Astrocyte of the cerebellum (primary cell): Measurements from ENCODE around the gene LRCH1.

ENCODE experiments used
- DNase-seq: peaks from one replicate; pipeline ENCODE4 v3.0.0-alpha.2; 2011; ENCODE audit warnings: low read depth
- H3K4me3 ChIP-seq: 2 replicates; pipeline ENCODE4 v1.5.1; 2011; ENCODE audit warnings: mild to moderate bottlenecking, low read depth, low read length, moderate library complexity
- in situ Hi-C: cut with HindIII; loops from 2 replicates; pipeline ENCODE4 v1.10.0; 2017; ENCODE audit warnings: low sequenced_read_pairs
- TF ChIP-seq, protein P1 (sequence below): IDR thresholded peaks from 2 replicates; pipeline ENCODE4 v1.5.1; 2012; ENCODE audit warnings: low read length, low read depth, moderate library complexity, mild to moderate bottlenecking; ENCODE audit errors: missing control alignments

Gene LRCH1

DNA sequence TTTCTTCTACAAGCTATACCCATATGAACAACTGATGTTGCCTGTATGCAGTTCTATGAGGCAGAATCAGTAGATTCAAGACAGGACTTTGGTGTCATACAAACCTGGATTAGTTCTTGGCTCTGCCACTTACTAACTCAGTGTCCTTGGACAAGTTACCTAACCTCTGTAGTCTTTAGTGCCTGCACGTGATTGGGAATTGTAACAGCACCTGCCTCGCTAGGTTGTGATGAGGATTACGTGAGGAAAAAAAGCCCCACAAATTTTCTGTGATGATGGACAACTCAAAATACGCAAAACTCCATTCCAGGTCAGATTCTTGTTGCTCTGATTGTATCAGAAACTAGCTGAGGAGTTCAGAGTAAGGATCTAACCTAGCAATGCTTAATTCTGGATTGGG lies 89.3 kb downstream of the LRCH1 start:
- no peak for DNase-seq
- H3K4me3 ChIP-seq: no peak overlapping the region
- TF ChIP-seq, protein P1, sequence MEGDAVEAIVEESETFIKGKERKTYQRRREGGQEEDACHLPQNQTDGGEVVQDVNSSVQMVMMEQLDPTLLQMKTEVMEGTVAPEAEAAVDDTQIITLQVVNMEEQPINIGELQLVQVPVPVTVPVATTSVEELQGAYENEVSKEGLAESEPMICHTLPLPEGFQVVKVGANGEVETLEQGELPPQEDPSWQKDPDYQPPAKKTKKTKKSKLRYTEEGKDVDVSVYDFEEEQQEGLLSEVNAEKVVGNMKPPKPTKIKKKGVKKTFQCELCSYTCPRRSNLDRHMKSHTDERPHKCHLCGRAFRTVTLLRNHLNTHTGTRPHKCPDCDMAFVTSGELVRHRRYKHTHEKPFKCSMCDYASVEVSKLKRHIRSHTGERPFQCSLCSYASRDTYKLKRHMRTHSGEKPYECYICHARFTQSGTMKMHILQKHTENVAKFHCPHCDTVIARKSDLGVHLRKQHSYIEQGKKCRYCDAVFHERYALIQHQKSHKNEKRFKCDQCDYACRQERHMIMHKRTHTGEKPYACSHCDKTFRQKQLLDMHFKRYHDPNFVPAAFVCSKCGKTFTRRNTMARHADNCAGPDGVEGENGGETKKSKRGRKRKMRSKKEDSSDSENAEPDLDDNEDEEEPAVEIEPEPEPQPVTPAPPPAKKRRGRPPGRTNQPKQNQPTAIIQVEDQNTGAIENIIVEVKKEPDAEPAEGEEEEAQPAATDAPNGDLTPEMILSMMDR: no peak
- in situ Hi-C loops: no loop called here

DNA sequence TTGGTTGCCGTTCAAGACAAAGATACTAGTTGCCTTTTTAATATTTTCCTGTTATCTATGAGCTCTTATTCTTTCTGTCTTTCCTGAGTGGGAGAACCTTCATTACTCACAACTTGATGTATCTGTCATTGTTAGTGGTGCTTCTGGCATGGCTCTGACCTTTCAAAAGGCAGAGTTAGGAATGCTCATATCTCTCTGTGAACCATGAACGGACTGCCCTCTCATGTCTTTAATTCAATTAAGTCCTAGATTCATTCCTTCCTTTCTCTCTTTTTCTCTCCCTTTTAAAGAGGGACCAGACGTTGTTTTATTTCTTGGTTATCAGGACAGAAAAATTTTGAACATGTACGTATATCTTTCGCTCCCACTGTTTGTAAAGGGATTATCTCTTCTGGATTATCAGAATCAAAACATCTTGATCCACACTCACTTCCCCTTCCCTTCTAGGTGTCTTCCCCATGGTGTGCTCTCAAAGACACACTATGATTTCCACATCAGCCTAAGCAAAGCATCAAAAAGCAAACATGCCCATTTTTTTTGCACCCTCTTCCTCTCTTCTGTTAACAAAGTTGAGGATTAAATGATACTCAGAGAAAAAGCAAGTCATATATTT lies 90.3 kb downstream of the LRCH1 start:
- TF ChIP-seq, protein P1: no peak
- in situ Hi-C loops: no loop called here
- DNase-seq: no peak
- H3K4me3 ChIP-seq: no peak overlapping the region

DNA sequence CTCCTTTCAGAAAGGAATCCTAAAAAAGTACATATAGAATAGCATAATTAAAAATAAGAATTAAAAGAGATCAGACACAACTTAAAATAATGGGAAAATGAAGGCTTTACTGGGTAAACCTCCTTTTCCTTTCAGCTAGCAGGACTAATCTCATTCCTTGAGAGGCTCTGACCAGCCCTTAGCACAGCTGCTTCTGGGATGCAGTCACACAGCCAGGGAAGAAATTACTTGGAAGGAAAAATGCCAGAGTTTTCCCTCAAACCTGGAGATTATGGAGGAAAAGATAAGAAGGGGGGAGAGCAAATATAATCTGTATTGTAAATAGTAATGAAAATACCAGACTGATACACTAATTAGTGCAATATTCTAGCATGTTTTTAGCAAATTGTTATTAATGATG lies 91.8 kb downstream of the LRCH1 start:
- H3K4me3 ChIP-seq: no peak overlapping the region
- in situ Hi-C loops: no loop called here
- no peak for DNase-seq
- TF ChIP-seq, protein P1: no peak

DNA sequence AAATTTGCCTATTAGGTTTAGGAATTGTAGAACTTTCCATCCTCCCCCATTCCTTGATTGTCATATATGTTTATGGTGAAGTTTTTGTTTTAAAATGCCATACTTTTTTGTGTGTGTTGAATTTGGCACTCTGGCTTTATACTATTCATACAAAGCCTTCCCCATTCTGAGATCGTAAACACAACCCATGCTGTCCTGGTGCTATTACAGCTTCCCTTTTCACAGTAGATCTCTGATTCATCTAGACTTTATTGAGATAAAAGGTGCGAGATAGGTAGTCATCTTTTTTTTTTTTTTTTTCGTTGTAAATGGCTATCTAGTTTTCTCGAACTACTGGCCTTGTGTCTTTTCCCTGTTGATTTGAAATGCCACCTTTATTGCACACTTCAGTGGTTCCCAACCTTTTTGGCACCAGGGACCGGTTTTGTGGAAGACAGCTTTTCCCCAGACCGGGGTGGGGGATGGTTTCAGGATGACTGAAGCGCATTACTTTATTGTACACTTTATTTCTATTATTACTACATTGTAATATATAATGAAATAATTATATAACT lies 94.6 kb downstream of the LRCH1 start:
- no peak for DNase-seq
- in situ Hi-C loops: no loop called here
- TF ChIP-seq, protein P1: no peak
- H3K4me3 ChIP-seq: no peak overlapping the region

DNA sequence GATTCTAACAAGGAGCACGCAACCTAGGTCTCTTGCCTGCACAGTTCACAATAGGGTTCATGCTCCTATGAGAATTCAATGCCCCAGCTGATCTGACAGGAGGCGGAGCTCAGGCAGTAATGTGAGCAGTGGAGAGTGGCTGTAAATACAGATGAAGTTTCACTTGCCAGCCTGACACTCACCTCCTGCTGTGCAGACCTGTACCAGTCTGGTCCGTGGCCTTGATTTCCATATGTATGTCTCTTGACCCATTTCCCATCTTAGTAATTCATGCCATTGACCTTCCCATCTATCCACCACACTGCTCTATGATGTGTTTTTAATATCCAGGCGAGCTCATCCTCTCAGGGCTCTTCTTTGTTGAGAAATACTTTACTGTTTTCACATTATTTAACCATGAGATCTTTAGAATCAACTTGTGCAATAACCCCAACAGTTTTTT lies 95.2 kb downstream of the LRCH1 start:
- in situ Hi-C loops: no loop called here
- no peak for DNase-seq
- TF ChIP-seq, protein P1: no peak

DNA sequence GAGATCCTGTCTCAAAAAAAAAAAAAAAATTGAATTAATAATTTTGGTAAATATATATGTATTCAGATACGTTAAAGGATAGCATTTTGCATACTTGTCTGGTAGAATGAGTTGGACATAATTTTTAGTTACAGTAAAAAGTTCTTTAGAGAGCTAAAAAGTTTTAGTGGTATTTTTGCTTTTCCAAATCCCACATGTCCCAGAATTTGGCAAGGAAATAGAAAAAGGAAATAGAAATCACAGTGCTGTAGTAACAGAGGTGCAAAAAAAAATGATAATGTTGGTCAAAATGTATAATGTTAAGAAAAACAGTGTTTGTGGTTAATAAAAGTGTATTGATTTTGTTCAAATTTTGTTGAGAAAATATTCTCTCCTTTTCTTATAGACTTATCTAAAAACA lies 96.8 kb downstream of the LRCH1 start:
- no peak for DNase-seq
- H3K4me3 ChIP-seq: no peak overlapping the region
- TF ChIP-seq, protein P1: no peak
- in situ Hi-C loops: no loop called here

More for the DNA sequence above, 95.2 kb downstream of the LRCH1 start:
- no peak overlapping the region for H3K4me3 ChIP-seq

DNA sequence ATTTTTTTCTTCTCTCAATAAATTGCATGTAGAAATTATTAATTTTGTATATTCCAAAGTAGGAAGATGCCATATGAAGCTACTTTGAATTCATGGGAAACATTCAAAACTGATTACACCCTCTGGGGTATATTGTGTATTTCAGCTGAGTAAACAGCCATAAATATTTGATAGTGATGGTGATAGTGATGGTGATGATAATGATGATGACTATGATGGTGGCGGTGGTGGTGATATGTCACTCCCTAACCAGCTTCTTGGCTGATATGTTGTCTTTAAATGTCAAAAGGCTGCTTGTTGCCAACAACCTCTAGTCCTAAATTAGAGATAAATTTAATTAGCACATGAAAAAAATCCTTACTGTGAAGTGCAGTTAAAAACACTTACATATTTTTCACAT lies 102.0 kb downstream of the LRCH1 start:
- in situ Hi-C loops: no loop called here
- DNase-seq: no peak
- no peak overlapping the region for H3K4me3 ChIP-seq
- TF ChIP-seq, protein P1: no peak
